ENCODE results near the gene PAOX.

The PAOX gene

DNA sequence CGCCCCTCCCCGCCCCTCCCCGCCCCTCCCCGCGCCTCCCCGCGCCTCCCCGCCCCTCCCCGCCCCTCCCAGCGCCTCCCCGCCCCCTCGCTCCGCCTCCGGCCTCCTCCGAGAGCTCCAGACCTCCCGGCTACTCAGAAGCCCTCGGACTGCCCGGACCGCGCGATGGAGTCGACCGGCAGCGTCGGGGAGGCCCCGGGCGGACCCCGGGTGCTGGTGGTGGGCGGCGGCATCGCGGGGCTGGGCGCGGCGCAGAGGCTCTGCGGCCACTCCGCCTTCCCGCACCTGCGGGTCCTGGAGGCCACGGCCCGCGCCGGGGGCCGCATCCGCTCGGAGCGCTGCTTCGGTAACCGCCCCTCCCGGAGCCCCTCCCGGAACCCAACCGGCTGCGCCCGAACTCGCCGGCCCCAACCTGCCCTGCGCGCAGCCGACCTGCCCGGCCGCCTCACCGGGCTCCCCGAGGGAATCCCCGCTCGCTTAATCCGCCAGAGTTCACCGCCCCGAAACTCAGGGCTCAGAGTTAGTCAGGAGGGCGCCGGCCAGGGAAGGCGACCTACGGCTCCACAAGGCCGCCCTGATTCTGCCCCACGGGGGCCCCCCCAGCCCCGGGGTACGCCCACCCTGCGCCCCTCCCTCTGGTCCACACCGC is at the start of gene PAOX:
TSS of gene PAOX (plus strand) at position 111 of the 649 bp plus-strand sequence. CDS start at position 166, 55 bp downstream.
- no peak for DNase-seq

DNA sequence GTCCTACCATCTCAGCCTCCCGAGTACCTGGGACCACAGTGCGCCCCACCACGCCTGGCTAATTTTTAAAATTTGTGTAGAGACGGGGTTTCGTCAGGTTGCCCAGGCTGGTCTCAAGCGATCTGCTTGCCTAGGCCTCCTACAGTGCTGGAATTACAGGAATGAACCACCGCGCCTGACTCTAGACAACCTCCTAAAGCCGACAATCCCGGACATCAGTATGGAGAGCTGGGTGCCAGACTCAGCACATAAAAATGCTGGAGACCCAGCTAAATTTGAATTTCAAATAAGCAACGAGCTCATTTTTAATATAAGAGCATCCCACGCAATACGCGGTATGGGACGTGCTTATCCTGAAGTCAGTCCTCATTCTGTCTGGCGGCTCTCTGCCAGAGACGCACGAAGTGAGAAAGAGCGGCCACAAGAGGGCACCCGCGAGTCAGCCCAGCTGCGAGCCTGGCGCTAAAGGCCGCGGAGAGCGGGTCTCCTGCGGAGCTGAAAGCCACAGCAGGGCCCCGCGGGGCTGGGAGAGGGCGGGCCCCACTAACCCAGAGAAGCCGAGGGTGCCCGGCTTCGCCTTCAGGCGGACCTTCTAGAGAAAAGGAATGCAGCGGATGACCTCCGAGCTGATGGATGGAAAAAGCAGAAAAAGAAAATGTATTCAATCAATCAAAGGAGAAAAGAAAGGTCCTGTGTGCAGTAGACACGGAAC is 49.4 kb upstream of the PAOX start:
- no peak for DNase-seq

DNA sequence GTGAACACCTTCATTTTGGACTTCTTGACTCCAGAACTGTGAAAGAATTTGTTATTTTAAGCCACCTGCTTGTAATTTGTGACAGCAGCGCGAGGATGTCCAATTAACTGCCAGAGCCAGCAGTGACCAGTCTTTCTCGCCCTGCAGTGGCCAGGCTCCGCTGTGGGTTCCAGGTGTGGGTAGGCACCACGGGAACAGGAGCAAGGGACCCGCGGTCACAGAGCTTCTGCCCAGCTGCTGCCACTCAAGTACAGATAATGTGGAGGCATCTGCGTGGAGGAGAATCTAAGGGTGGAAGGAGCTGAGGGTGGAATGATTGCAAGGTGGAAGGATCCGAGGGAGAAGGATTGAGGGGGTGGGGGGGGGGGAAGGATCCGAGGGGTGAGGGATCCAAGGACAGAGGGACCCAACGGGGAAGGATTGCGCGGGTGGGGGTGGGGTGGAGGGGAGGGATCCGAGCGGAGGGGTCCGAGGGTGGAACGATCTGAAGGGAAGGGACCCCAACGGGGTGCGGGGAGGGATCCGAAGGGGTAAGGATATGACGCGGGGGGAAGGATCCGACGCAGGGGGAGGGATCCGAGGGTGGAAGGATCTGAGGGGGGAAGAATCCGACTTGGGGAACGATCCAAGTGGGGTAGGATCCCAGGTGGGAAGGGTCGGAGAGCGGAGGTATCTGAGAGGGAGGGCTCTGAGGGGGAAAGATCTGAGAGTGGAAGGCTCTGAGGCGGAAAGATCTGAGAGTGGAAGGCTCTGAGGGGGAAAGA is 45.9 kb upstream of the PAOX start:
- DNase-seq: no peak

DNA sequence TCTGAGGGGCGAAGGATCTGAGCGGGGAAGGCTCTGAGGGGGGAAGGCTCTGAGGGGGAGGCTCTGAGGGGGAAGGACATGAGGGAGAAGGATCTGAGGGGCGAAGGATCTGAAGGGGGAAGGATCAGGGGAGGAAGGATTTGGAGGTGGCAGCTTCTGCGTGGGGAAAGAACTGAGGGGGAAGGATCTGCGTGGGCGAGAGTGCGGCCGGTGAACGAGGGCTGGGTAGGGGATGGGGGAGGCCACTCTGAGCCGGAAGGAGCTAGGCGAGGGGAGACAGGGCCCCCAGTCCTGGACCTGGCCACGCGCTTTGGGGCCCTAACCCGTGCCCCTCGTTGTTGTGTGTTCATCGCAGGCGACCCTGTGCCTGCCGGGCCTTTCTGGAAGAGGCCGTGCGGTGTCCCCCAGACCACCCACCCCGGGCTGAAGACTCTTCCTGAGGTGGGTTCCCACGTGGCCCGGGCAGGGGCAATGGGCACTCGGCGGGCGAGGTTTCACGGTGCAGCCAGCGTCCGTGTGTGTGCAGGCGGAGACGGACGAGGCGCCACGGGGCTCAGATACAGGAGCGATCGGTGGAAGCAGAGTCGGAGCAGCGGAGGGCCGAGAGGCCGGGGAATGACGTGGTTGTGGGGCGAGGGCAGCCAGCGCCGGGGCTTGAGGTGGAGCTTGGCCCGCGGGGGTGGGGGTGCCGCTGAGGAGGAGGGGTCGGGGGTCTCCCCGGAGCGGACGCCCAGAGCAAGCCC is 44.4 kb upstream of the PAOX start:
- DNase-seq: no peak

DNA sequence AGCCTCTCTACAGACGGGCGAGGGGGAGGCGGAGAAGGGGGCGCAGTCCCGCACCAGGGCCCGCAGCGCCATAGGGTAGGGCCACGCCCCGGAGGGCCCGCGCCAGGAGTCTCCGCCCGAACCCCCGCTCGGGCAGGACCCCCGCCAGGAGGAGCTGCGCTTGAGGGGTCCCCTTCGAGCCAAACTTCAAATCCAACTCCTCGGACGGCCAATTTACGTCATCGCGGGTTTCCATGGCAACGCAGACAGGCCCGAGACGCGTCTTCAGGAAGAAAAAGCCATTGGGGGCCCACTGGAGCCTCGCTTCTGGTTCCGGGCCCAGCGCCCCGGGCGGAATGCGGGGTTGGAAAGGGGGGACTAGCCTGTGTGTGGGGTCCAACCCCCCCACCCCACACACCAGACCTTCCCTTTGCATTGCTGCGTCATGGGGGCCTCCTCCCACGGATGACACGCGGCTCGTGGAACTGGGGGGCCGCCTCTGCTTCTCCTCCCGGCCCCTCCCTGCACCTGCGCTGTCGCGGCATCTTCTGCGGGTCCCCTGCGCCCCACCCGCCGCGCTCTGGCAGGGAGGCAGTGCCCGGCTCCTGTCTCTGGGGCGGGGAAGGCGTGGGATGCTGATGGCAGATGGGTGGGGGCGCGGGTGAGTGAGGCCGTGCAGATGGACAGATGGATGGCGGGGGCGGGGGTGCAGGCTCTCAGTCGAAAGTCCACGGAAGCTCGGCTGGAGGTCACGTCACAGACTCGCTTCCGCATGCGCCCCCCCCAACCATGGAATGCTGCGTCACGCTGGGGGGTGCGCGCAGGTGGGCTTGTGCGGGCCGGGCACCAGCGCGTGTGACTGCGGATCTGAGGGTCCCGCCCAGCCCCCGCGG is 43.6 kb upstream of the PAOX start:
- no peak for DNase-seq

DNA sequence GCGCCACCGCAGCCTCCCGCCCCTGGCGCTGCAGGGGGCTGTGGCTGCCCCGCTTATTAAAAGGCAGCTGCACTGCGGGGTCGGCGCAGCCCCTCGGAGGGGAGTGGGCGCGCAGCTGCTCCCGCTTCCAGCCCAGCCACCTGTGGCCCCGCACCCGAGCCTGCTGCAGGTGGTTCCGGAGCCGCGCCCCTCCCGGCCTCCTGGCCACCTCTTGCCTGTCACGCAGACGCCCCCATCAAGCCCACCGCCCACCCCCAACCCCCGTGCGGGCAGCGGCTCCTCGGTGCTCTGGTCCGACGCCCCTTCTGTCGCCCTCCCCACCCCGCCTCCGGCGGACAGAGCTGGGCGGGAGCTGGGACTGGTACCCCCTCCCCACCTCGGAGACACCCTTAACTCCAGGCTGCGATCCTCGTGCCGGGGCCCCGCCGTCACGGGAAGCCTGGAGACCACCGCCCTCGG is 42.9 kb upstream of the PAOX start:
- DNase-seq: no peak

DNA sequence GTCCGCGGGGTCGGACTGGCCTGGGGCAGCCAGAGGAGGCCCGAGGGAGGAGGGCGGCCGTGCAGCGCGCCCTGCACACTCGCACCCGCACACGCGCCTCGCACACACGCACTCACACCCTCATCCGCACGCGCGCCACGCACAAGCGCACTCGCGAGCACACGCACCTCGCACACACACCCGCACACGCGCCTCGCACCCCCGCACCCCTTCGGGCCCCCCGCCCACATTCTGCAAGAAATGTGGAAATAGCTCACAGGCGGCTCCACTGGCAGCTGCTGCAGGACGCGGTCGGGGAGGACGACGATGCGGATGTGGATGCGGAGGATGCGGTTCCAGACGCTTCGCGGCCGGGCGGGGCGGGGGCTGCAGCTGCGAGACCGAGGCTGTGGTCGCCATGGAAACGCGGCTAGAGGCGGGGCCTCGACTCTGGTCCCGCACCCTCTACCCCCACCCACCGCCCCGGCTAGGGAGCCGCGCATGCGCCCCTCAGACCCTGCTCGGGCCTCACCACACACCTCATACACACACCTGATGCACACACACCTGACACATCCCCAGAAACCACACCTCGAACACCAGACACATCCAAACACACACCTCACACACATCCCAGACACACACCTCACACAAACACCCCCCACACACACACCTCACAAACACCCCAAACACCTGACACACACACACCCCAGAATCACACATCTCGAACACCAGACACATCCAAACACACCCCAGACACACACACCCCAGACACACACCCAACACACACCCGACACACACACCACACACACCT is 42.3 kb upstream of the PAOX start, which contains the start of gene CALY:
TSS of gene CALY (minus strand) at position 320 of the 793 bp plus-strand sequence. CDS start 7,907 bp downstream, outside the sequence.
- no peak for DNase-seq

DNA sequence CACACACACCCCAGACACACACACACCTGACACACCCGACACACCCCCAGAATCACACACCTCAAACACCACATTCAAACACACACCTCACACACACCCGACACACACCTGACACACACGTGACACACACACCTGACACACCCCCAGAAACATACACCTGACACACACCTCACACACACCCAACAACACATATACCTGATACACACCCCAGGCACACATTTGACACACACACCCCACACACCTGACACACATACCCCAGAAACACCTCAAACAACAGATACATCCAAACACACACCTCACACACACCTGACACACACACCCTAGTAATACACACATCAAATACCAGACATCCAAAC is 41.7 kb upstream of the PAOX start:
- DNase-seq: no peak

DNA sequence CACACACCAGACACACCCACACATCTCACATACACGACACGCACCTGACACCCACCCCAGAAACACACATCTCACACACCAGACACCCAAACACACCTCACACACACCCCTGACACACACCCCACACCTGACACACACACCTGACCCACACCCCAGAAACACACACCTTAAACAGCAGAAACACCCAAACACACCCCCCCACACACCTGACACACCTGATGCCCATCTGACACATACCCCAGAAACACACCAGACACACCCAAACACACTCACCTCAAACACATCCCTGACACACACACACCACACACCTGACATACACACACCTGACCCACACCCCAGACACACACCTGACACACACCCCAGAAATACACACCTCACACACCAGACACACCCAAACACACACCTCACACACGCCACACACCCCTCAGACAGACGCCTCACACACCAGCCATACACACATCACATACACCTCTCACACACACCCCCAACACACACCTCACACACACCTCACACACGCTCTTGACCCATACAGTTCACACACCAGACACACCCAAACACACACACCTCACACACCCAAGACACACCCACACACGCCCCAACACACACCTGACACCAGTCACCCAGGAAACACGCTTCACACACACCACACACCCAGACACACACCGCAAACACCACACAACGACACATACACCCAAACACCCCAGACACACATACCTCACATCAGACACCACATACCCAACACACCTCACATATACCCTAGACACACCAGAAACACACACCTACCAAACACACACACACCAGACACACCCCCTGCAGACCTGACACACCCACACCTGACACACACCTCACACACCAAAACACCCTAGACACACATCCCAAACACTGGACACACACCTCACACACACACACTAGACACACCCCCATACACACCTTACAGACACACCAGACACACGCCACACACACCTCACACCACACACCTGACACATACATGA is 40.7 kb upstream of the PAOX start:
- DNase-seq: no peak

DNA sequence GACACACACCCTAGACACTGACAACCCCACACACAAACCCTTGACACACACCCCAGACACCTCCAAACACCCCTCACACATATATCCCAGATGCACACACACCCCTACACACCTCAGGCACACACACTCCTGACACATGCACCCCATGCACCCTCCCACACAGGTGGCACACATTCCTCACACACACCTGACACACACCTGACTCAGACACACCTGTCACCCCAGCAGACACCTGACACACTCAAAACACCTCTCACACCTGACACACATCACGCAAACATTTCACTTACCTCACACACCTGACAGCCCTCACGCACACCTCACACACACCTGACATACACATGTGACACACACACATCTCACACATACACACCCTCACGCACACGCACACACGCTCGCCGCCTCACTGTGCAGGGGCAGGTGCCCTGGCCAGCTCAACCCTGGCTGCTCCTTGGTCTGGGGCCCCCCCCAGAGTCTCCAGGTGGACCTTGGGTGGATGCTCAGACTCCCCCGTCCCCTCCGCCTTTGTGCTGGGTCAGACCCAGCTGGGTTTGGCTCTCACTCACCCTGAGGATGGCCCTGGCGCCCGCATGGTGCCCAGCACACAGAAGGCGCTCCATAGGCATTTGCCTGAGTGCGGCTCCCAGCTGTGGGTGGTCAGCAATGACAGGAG is 39.2 kb upstream of the PAOX start:
- DNase-seq: no peak

DNA sequence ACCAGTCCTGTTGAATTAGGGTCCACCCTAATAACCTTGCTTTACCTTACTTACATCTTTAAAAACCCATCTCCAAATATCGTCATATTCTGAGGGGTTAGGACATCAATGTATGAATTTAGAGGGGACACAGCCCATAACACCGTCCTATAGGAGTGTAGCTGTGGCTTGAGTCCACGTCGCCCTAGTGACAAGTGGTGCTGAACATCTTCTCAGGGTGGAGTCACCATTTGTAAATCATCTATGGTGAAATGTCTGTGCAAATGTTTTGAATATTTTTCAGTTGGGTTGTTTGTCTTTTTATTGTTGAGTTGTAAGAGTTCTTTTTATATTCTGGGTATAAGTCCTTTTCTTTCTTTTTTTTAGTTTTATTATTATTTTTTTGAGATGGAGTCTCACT is 37.1 kb upstream of the PAOX start:
- no peak for DNase-seq

DNA sequence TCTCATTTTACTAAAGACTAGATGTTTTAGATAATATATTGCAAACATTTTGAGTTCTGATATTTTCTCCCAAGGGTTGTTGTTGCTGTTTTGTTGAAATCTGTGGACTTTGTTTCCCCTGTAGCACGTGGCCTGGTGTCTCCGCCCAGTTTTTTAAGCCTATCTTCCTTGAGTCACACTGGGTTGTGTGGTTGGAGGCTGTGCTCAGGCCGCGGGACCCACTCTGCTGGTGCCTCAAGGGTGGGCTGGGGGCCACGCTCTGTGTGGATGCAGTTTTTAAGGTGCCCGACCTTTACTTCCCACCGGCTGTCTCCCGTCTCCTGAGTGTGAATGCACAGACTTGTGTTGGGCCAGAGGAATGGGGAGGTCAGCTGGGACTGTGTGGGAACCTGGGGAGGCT is 36.1 kb upstream of the PAOX start:
- DNase-seq: no peak

DNA sequence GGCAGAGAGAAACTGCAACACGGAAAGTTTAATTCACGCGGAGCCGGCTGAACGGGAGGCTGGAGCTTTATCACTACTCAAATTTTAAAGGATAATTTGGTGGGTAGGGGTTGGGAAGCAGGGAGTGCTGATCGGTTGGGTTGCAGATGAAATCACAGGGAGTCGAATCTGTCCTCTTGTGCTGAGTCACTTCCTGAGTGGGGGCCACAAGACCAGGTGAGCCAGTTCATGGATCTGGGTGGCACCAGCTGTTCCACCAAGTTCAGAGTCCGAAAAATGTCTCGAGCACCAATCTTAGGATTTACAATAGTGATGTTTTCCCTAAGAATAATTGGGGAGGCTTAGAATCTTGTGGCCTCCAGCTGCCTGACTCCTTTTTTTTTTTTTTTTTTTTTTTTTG is 35.5 kb upstream of the PAOX start:
- no peak for DNase-seq

DNA sequence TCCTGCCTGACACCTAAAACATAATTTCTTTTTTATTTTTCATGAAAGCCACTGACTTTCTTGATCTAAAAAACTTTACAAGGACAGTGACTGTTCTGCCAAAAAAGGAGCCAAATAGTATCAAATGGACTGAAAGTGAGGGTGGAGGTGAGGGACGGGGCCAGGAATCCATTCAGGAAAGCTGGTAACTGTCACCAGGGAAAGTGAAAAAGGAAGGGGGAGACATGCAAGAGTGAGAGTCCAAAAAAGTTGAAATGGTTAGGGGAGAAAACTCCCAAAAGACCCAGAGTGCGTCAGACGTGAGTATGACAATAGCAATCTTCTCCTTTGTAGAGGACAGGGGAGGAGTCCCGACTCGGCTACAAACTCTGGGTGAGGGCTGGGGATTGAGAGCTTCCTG is 34.8 kb upstream of the PAOX start:
- no peak for DNase-seq

DNA sequence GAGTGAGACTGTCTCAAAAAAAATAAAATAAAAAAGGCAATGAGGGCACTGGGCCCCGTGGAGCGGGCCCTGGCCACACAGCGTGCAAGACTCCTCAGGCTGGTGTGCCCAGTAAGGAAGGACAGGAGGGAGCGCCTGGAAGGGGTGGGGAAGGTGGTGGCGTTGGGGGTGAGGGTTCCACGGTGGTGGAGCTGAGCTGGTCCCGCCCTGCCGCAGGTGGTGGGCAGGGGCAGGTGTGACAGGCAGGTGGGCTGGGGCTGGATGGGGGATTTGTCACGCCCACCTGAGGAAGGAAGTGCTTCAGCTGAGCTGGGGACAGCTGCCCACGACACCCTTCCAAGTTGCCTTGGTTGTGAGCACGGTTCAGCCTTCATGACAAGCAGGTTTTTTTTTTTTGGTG is 32.6 kb upstream of the PAOX start:
- DNase-seq: no peak

DNA sequence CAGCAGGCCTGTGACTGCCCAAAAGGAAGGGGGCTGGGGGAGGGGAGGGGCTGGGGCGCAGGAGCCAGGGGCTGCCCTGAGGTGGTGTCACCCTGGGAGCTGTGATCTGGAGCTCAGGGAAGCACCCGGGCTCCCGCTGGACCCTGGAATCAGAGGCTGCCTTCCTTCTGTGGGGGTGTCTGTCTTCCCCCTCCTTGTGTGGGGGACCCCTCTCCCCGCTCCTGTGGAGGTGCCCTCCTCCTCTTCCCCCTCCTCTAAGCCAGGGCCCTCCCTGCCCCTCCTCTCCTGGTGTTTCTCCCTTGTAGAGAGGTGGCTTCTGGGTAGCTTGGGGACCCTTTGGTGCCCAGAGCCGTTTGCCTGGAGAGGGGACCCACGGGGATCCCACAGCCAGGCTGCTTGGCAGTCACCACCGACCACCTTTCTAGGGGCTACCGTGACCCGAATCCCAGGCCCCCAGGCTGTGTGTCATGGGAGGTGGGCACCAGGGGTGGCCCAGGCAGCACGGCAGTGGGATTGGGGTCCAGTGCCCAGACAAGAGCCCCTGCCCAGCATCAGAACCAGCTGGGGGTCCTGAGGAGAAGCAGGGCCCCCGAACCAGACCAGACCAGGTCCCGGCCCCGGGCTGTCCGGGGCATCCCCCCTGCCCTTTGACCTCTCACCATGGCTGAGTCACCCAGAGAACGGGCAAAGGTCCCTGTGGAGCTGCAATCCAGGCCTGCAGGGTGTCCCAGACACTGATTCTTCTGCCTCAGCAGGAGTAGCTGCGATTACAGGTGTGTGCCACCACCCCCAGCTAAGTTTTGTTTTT is 31.1 kb upstream of the PAOX start:
- no peak for DNase-seq

DNA sequence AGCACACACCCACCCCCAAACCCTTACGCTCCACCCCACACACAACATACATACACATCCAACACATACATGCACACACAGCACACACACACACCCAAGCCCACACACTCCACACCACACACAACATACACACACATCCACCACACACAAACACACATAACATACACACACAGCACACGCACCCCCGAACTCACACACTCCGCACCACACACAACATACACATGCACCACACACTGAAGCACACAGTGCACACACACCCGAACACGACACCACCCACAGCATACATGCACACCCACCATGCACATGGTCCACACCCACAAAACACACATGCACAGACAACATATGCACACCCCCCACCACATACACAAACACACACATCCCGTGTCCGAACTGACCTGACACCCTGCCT is 29.9 kb upstream of the PAOX start:
- DNase-seq: no peak

DNA sequence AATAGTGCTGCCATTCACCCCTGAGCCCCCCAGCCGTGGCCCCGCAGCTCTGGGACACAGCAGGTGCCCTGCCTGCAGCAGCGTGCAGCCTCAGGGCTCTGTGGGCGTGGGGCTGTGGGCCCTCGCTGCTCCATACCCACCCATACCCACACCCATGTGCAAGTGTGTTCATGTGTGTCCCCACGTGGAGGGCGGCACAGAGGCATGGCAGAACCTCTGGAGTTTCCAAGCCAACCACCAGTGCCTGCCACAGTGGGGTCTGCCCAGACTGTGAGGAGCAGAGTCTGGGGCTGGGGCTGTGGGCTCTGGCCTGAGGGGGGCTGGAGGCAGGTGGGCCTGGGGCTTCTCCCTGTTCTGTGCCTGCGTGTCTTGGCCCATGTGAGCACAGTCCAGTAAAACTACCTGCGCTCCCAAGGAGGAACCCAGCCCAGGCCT is 29.5 kb upstream of the PAOX start:
- no peak for DNase-seq

Measured in NCI-H524 treated with DMSO at 0.1 percent for 48 hours (cell line).